Small intestine (tissue), 7 donors: ENCODE data around the gene CMIP. TPM values are rescaled to one million over a fixed set of nuclear protein-coding genes. Genes with fewer than 3 reads are reported as not detected.

Experiments
- DNase-seq, 2 donors: peaks; one replicate each; pipeline versions ENCODE4 v3.0.0 to v3.0.0-alpha.2; 2013
- FAIRE-seq: peaks from 2 replicates; lab custom pipeline; 2012; peaks lifted over from hg19 to GRCh38; lab: Jason Lieb, UNC
- H3K27ac ChIP-seq, 3 donors: one replicate each; pipeline ENCODE4 v1.5.1; 2013; ENCODE audit warnings: low read length in 2 of 3, mild to moderate bottlenecking in 2 of 3, control low read depth in 1 of 3, inconsistent platforms in 1 of 3, low read depth in 1 of 3, moderate library complexity in 1 of 3
- H3K27me3 ChIP-seq, 3 donors: one replicate each; pipeline ENCODE4 v1.6.1; 2013; ENCODE audit warnings: low read length in 3 of 3, inconsistent platforms in 1 of 3; ENCODE audit not compliant: control insufficient read depth in 3 of 3, insufficient read depth in 3 of 3
- H3K36me3 ChIP-seq, 3 donors: one replicate each; pipeline ENCODE4 v1.6.1; 2013; ENCODE audit warnings: low read length in 3 of 3, inconsistent platforms in 1 of 3, low read depth in 1 of 3, mild to moderate bottlenecking in 1 of 3, moderate library complexity in 1 of 3; ENCODE audit not compliant: control insufficient read depth in 3 of 3, insufficient read depth in 2 of 3
- H3K4me1 ChIP-seq, 3 donors: one replicate each; pipeline ENCODE4 v1.6.1; 2013; ENCODE audit warnings: low read length in 2 of 3, inconsistent platforms in 1 of 3, low read depth in 1 of 3, mild to moderate bottlenecking in 1 of 3, moderate library complexity in 1 of 3; ENCODE audit not compliant: control insufficient read depth in 3 of 3, insufficient read depth in 2 of 3
- H3K4me3 ChIP-seq, 3 donors: one replicate each; pipeline ENCODE4 v1.5.1; 2013; ENCODE audit warnings: low read length in 3 of 3, control low read depth in 1 of 3, inconsistent platforms in 1 of 3, low read depth in 1 of 3, mild to moderate bottlenecking in 1 of 3, moderate library complexity in 1 of 3
- H3K9me3 ChIP-seq, 2 donors: one replicate each; pipeline ENCODE4 v1.6.1; 2013; ENCODE audit warnings: low read depth in 1 of 2, low read length in 1 of 2; ENCODE audit not compliant: control insufficient read depth in 2 of 2, insufficient read depth in 1 of 2
- WGBS, 3 donors: extraction: QIAGEN DNeasy Blood & Tissue Kit; methylation state at CpG; one replicate each; pipeline ENCODE4 v1.1.7; 2013; 5-methylcytosine and 5-hydroxymethylcytosine counted together
- polyA plus RNA-seq, 4 donors: library from polyadenylated mRNA; stranded (reverse) in 3 of 4; unstranded in 1 of 4; fragments of 200-250 nt in 3 of 4; fragments of 120-200 nt in 1 of 4; gene quantifications; one replicate each; pipeline versions ENCODE4 v1.2.1 to v1.2.3, GENCODE V29; 2013
- donor health status: healthy with polysubstance abuse.
- donor health status: control.
- donor health status: control.
- donor health status: Bipolar disorder and iron deficiency.
- donor health status: healthy.

The CMIP gene
- polyA plus RNA-seq, 4 donors, result 43.8 to 74.7 (median 55.7) TPM

DNA sequence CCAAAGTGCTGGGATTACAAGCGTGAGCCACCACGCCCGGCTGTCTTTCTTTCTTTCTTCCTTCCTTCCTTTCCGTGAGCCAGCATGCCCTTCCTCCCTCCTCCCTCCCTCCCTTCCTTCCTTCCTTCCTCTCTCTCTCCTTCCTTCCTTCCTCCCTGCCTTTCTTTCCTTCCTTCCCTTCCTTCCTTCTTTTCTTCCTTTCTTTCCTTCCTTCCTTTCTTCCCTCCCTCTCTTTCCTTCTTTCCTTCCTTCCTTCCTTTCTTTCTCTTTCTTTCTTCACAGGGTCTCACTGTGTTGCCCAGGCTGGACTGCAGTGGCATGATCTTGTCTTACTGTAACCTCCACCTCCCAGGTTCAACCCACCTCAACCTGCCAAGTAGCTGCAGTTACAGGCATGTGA lies 283.8 kb downstream of the CMIP start:
- DNase-seq (no peak), FAIRE-seq (no peak)
- WGBS, 3 donors, result 75 to 96% (median 77%) methylated on average over 4 of the region's 4 CpGs
- H3K4me3 ChIP-seq, result no peak overlapping the region
- no peaks in the 10 kb centered on the region for H3K36me3 ChIP-seq
- H3K27me3 ChIP-seq, result peaks cover 0 to 6% (median 0%) of the 10 kb centered on the region in 3 donors
- H3K27ac ChIP-seq, result no peak overlapping the region
- H3K4me1 ChIP-seq, result peaks cover 0 to 8% (median 3%) of the 10 kb centered on the region in 3 donors
- H3K9me3 ChIP-seq, result no peaks in the 10 kb centered on the region

DNA sequence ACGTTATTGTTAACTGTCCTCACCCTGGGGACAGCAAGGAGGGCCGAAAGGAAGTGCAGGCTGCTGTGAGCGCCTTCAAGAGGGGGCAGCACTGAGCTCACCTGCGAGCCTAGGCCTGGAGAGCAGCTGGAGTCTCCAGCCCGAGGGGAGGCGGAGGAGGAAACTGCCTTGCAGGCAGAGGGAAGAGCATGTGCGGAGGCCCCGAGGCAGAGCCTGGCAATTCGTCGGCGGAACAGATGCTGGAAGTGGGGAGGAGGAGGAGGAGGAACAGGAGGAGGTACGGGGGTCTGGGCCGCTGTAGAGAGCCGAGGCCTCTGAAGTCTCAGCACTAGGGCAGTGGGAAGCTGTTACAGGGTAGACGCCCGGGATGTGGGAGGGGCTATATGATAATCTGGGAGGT lies 284.8 kb downstream of the CMIP start:
- FAIRE-seq (no peak), DNase-seq (no peak)
- WGBS, 3 donors, result 84 to 90% (median 87%) methylated on average over 15 to 16 of the region's 16 CpGs
- Histone ChIP-seq H3K27me3 (peaks cover 0 to 6% (median 0%) of the 10 kb centered on the region in 3 donors), H3K4me1 (peaks cover 0 to 8% (median 3%) of the 10 kb centered on the region in 3 donors), H3K36me3 (no peaks in the 10 kb centered on the region), H3K4me3 (no peak overlapping the region), H3K27ac (no peak overlapping the region), H3K9me3 (no peaks in the 10 kb centered on the region)

DNA sequence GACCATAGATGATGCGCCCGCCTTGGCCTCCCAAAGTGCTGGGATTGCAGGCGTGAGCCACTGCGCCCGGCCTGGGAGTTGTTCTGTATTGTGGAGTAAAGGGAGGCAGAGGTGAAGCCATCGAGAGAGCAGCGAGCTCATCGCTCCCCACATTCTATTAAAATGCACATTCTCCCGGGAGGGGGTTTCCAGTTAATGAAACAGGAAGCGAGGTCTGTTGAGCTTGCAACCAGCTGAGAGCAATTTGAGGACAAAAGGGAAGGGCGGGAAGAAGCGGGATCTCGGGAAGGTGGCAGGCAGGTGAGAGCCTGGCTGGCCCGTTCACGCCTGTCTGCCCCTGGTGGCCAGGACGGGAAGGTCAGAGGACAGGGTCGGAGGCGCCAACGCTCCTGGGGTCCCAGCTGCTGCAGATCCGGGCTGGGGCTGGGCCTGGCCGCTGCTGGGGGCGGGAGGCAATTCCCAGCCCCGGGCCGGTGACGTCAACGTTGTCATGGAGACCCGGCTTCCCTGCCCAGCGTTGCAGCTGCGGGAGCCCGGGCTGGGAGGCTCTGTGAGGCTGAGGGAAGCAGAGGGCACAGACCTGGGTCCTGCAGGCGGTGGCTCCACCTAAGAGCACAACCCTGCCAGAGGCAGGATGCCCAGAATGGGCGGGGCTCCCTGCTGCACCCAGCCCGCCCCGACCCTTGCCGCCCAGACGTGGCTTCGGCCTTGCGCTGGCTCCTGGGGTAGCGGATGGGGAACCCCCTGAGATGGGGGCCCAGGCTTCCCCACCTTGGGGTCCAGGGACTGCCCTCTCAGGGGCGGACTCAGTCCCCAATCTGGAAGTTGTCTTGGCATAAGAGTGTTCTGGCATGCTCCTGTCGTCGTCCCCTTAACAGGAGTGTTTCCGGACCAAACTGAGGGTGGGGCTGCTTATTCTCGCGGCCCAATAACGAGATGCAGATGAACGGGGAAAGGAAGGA lies 285.8 kb downstream of the CMIP start:
- H3K9me3 ChIP-seq, result no peaks in the 10 kb centered on the region
- WGBS, 3 donors, result 10 to 13% (median 10%) methylated on average over 44 to 47 of the region's 47 CpGs
- H3K4me3 ChIP-seq, result peak overlapping the region in 2 of 3 donors; percentile 14 to 37
- peaks cover 0 to 8% (median 3%) of the 10 kb centered on the region in 3 donors for H3K4me1 ChIP-seq
- no peak for FAIRE-seq
- no peaks in the 10 kb centered on the region for H3K27me3 ChIP-seq
- peak; percentile 77 to 87 for DNase-seq
- peak overlapping the region in 2 of 3 donors; percentile 16 to 83 for H3K27ac ChIP-seq
- H3K36me3 ChIP-seq, result no peaks in the 10 kb centered on the region

DNA sequence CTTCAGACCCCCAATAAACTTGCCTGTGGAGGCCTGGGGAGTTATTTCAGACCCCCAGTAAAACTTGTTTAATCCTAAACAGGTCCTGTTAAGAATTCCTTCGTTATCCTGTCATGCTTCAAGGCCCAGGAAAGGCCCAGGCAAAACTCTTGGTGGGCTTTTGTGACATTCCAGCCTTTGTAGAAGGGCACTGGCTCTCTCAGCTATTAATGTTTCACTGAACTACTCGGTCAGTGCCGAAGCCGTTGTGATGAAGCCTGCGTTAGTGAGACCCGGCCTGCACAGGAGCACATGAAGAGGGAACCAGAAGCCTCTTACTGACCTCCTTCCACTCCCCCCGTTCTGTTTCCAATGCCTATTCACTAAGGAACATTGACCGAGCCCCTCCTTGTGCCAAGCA lies 287.0 kb downstream of the CMIP start:
- Histone ChIP-seq H3K27me3 (no peaks in the 10 kb centered on the region), H3K4me3 (no peak overlapping the region), H3K9me3 (peaks cover 0 to 2% of the 10 kb centered on the region in 2 donors), H3K27ac (no peak overlapping the region), H3K4me1 (peaks cover 0 to 8% (median 3%) of the 10 kb centered on the region in 3 donors), H3K36me3 (no peaks in the 10 kb centered on the region)
- FAIRE-seq (no peak), DNase-seq (no peak)
- WGBS, 3 donors, result 89 to 92% (median 90%) methylated on average over 8 of the region's 8 CpGs

DNA sequence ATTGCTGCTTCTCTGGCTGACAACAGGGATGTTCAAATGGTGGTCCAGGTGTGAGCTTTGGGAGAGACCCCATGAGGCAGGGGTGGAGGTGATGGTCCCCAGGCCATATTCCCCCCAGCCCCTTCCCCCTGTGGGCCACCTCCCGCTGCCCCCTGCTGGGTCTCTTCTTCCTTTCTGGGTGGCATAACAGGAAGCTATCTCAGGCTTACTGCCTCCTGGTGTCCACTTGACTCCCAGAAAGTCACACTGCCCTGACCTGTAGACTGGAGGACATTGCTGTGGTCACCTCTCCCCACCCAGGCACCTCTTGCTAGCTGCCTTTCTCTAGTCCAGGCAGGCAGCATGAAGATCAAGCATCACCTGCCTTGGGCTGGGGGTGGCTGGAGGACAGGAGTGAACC lies 288.1 kb downstream of the CMIP start:
- H3K36me3 ChIP-seq, result no peaks in the 10 kb centered on the region
- no peaks in the 10 kb centered on the region for H3K27me3 ChIP-seq
- H3K27ac ChIP-seq, result no peak overlapping the region
- H3K4me3 ChIP-seq, result no peak overlapping the region
- H3K4me1 ChIP-seq, result peaks cover 0 to 8% (median 3%) of the 10 kb centered on the region in 3 donors
- DNase-seq (no peak), FAIRE-seq (no peak)
- peaks cover 0 to 2% of the 10 kb centered on the region in 2 donors for H3K9me3 ChIP-seq
- WGBS, 3 donors, result 87 to 100% (median 100%) methylated on average over 1 of the region's 1 CpG

DNA sequence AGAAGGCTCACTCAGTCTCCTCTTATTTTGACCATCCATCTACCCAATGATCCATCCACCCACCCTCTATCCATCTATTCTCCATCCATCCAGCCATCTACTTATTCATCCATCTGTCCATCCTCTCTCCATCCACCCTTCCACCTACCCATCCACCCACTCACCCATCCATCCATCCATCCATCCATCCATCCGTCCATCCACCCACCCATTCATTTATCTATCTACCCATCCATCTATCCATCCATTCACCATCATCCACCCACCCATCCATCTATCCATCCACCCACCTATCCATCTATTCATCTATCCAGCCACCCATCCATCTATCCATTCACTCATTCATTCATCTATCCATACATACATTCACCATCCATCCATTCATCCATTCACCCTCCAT lies 288.7 kb downstream of the CMIP start:
- no peaks in the 10 kb centered on the region for H3K27me3 ChIP-seq
- no peak overlapping the region for H3K4me3 ChIP-seq
- H3K36me3 ChIP-seq, result no peaks in the 10 kb centered on the region
- peaks cover 0 to 2% of the 10 kb centered on the region in 2 donors for H3K9me3 ChIP-seq
- WGBS, 3 donors, result 81 to 96% (median 96%) methylated on average over 1 of the region's 1 CpG
- H3K4me1 ChIP-seq, result peaks cover 0 to 11% (median 3%) of the 10 kb centered on the region in 3 donors
- no peak for FAIRE-seq
- no peak for DNase-seq
- no peak overlapping the region for H3K27ac ChIP-seq

DNA sequence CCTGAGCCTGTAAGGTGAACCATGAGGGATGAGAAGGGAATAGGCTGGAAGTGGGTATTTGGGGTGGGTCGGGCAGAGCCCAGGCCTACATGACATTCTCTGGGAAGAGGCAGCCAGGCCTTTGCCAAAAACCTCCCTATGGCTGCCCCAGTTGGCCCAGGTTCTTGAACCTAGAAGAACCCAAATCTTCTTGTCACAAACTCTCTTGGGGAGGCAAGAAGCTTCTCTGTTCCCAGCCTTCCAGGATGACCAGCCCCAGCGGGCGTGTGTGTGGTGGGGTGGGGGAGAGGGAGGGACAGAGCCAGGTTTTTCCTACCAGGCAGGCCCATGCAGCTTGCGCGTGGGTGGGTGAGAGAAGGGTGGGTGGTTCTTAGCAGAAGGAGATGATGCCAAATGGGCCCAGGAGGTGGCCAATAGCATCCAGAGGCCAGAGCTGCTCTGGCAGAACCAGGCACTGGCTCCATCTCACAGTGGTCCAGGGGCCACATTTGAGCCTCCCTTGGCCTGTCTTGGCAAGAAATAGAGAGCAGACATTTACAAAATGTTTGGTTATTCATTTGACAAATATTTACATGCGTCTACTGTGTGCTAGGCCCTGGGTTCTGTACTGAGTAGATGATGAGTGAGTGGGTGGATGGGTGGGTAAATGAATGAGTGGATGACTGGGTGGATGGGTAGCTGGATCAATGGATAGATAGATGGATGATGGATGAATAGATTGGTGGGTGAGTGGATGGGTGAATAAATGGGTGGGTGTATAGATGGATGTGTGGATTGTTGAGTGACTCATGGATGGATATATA lies 290.2 kb downstream of the CMIP start:
- WGBS, 3 donors, result 95 to 99% (median 96%) methylated on average over 6 of the region's 6 CpGs
- FAIRE-seq (no peak), DNase-seq (no peak)
- Histone ChIP-seq H3K4me3 (no peak overlapping the region), H3K4me1 (peaks cover 0 to 14% (median 3%) of the 10 kb centered on the region in 3 donors), H3K36me3 (no peaks in the 10 kb centered on the region), H3K27me3 (no peaks in the 10 kb centered on the region), H3K9me3 (peaks cover 0 to 2% of the 10 kb centered on the region in 2 donors), H3K27ac (no peak overlapping the region)

DNA sequence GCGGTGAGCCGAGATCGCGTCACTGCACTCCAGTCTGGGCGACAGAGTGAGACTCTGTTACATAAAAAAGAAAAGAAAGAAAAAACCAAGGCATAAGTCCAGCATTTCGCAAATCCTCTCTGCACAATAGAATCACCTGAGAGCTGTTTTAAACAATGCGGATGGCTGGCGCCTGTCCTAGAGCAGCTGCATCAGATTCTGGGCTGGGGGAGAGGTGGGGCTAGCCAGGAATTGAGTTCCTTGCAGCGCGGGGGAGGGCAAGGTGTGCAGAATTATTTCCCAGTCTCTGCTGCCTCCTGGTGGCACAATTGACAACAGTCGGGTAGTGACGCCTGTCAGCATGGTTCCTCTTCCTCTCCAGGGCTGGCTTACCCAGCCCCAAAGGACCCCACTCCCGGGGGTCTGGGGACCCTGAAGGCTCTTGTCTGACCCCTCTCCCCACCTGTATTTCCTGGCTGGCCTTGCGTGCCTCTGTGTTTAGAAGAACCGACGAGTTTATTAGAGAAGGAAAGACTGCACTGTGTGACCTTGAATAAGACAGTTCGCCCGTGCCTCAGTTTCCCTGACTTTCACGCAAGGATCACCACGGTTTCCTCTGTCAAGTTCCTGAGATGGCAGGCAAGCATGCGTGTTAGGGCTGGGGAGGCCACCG lies 293.4 kb downstream of the CMIP start:
- H3K27ac ChIP-seq, result no peak overlapping the region

More for the DNA sequence above, 293.4 kb downstream of the CMIP start:
- peak; percentile 88 to 89 for DNase-seq
- peak overlapping the region in 1 of 3 donors; percentile 16 for H3K4me3 ChIP-seq
- peaks cover 0 to 6% (median 0%) of the 10 kb centered on the region in 3 donors for H3K4me1 ChIP-seq
- no peaks in the 10 kb centered on the region for H3K36me3 ChIP-seq
- FAIRE-seq, result no peak
- H3K9me3 ChIP-seq, result peaks cover 0 to 2% of the 10 kb centered on the region in 2 donors
- peaks cover 0 to 4% (median 0%) of the 10 kb centered on the region in 3 donors for H3K27me3 ChIP-seq
- 5 to 10% (median 10%) methylated on average over 22 of the region's 22 CpGs for WGBS, 3 donors
